ENCODE measurements around the gene HINFP.

The HINFP gene

GRCh38 chr11:119121008-119121810 is at the start of gene HINFP:
Gene HINFP, plus strand, starts transcription at chr11:119121580. Its CDS starts 5,365 bp downstream, at chr11:119126945.
- DNase-seq: peak; percentile 100

DNA sequence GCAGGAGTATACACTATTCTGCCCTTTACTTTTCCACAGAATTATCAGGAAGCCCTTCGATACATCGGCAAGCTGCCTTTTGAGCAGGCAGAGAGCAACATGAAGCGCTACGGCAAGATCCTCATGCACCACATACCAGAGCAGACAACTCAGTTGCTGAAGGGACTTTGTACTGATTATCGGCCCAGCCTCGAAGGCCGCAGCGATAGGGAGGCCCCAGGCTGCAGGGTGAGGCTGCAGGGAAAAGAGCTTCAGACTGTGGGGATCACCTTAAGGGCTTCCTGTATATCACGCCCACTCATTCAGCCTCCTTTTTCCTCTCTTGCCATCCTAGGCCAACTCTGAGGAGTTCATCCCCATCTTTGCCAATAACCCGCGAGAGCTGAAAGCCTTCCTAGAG is 43.5 kb upstream of the HINFP start:
- no peak for DNase-seq

DNA sequence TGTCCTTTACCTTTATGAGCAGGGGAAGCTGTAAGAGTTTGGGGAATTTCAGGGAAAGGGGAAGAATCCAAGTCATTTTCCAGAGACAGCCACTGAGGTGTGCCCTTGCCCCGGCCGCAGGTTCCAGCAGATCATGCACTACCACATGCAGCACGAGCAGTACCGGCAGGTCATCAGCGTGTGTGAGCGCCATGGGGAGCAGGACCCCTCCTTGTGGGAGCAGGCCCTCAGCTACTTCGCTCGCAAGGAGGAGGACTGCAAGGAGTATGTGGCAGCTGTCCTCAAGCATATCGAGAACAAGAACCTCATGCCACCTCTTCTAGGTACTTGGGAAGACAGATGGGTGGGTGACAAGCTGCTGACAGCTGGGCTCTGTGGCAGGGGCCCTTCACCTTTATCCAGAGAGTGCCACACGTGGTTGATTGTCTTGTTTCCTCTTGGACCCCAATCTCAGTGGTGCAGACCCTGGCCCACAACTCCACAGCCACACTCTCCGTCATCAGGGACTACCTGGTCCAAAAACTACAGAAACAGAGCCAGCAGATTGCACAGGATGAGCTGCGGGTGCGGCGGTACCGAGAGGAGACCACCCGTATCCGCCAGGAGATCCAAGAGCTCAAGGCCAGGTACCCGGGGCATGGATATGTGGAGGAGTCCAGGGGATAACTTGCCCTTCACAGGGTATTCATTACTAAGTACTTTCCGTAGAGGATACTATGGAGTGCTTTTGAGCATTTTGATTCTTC is 42.5 kb upstream of the HINFP start:
- no peak for DNase-seq

- no peak for DNase-seq
Observed at GRCh38 chr11:119081682-119082260, 39.6 kb upstream of the HINFP start.

GRCh38 chr11:119084663-119085436 is 36.5 kb upstream of the HINFP start, which contains the start of gene HMBS:
Gene HMBS, plus strand, starts transcription at chr11:119084881. Its CDS starts 153 bp downstream, at chr11:119085034.
- DNase-seq: peak; percentile 97

DNA sequence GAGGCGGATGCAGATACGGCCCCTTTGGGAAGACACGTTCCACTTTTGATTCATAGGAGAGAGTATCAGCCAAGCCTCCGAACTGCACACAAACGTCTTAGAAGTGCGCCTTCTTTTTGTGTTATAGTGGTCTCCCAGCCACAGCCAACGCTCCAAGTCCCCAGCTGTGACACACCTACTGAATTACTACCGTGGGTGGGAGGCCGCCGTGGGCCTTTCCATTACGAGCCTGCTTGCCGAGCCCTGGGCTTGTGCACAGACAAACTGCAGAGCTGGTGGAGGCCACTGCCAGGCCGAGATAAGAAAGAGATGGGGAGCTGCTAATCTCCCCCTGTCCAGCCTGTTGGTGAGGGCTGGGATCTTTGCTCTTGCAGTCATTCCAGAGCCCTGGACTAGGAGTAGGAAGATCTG is 35.9 kb upstream of the HINFP start:
- DNase-seq: no peak

- DNase-seq: no peak
Observed at GRCh38 chr11:119087123-119087522, 34.3 kb upstream of the HINFP start.

DNA sequence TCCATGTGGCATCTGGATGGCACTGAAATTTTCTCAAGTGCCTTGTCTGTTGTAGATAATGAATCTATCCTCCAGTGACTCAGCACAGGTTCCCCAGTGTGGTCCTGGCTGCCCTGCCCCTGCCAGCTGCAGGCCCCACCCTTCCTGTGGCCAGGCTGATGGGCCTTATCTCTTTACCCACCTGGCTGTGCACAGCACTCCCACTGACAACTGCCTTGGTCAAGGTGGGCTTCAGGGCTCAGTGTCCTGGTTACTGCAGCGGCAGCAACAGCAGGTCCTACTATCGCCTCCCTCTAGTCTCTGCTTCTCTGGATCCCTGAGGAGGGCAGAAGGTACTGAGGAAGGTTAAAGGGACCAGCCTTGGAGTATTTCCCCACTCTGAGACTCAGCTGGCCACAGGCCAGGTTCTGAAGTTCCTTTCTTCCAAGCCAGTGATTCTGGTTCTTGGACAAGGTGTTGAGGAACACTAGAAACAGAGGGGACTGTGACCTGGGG is 33.6 kb upstream of the HINFP start:
- no peak for DNase-seq

DNA sequence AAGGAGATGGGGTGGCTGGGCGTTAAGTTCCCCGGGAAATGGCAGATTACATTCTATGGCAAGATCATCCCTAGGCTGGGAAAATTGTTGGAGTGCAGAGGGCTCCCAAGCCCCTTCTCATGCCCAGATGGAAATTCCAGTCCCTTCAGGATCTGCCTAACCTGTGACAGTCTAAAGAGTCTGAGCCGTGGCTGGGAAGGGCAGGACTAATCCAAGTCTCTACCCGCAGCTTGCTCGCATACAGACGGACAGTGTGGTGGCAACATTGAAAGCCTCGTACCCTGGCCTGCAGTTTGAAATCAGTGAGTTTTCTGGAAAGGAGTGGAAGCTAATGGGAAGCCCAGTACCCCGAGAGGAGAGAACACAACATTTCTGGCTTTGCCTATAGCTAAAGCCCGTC is 33.0 kb upstream of the HINFP start:
- DNase-seq: no peak

DNA sequence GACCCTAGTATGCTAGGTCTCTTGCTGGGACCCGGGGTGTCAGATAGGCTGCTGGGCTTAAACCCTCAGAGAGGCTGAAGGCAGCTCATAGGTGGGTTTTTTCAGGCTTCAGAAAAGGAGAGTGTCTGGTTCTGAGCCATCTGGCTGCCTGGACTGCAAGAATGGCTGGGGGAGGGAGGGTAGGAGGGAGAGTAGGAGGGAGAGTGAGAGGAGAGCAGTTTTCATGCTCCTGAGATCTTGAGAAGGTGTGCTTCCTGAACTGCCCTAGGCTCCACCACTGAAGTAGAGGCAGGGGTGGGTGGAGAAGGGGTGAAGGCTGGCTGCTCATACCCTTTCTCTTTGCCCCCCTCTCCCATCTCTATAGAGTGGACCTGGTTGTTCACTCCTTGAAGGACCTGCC is 32.1 kb upstream of the HINFP start:
- DNase-seq: no peak

GRCh38 chr11:119091178-119091577 is 30.2 kb upstream of the HINFP start:
- peak; percentile 38 for DNase-seq

- peak; percentile 20 for DNase-seq
Observed at GRCh38 chr11:119091966-119092879, 29.2 kb upstream of the HINFP start.

GRCh38 chr11:119092880-119093842 is 28.2 kb upstream of the HINFP start:
- no peak for DNase-seq

DNA sequence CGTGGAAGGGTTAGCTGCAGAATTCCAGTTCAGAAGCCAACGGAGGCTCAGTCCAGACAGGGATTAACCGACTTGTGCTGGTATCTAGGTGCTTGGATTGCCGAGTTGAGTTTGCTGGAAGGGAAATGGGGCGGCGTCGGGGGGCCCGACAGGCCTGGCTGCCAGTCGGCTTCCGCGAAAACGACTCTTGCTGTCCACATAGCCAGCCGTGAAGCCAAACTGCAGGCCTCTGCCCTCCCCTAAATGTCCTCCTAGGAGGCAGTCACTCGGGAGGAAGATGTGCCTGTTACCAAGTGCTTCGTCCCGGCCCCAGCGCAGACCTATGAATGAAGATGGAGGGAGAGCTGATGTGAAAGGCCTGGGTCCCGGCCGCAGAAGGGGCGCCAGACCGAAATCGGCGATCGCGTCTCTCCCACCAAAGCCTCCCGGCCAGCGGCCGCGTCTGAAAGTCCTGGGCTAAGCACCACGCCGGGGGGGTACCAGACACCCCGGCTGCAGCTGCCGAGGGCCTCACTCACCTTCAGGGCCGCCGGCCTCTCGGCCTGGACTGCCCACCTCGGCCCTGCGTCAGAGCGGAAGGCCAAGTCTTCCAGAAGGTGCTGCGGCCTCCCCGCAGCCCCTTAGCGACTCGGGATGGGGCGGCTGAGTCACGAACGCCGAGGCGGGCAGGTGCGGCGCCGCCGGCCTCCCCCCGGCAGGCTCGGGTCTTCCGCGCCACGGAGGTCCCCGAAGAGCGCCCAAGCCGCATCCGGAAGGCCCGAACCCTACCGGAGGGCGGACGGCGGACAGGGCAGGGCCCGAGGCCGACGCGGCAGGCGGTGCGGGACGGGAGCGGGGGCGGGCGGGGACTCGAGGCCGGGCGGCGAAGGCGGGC is 27.2 kb upstream of the HINFP start:
- DNase-seq: peak; percentile 73

GRCh38 chr11:119094816-119095065 is 26.6 kb upstream of the HINFP start:
- no peak for DNase-seq

DNA sequence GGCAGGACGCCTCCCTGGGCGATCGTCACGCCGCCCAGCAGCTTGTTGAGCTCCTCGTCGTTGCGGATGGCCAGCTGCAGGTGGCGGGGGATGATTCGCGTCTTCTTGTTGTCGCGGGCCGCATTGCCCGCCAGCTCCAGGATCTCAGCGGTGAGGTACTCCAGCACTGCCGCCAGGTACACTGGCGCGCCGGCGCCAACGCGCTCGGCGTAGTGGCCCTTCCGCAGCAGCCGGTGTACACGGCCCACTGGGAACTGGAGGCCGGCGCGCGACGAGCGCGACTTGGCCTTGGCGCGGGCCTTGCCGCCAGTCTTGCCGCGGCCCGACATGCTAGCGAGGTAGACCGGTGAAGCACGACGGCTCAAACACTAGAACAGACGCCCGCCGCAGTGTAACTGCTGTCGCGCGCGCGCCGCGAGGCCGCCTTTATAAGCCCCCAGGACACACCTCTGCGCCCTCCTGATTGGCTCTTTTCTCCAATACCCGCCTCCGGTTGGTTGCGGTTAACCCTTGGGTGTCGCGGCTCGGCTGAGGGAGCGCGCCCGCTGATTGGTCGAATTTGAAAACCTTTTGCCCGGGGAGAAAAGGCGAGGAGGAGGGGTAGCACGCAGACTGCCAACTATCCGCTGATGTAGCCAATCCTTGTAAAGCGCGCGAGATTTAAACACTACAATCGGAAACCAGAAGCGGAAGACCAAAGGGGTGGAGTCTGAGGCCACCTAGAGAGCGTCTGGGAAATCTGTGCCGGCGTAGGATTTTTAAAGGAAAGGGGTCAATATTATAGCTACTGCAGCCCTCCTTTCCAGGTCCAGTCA is 26.1 kb upstream of the HINFP start:
- DNase-seq: peak; percentile 99

DNA sequence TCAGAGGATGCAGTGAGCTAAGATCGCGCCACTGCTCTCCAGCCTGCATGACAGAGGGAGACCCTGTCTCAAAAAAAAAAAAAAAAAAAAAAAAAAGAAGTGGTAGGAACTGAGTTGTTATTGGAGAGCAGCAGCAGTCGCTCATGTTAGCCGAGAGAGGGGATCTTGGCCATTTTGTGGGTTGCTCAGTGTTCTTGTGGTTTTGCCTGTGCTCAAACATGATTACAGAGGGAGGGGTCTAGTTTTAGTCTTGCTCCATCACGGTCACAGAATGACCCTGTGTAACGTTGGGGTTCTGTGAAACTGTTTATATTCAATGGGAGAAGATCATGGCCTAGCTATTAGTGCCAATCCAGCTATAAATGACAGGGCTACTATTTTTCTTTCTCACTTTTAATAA is 21.7 kb upstream of the HINFP start:
- DNase-seq: no peak

- DNase-seq: no peak
Observed at GRCh38 chr11:119100246-119100970, 21.0 kb upstream of the HINFP start.

Data from left hindlimb (tissue), 1 donor.